Endothelial cell of hepatic sinusoid (primary cell): Measurements from ENCODE around the gene RUNX1.

Experiments
- in situ Hi-C: cut with HindIII; loops from 2 replicates; pipeline ENCODE4 v1.10.0; 2017; ENCODE audit warnings: low sequenced_read_pairs

Gene RUNX1

DNA sequence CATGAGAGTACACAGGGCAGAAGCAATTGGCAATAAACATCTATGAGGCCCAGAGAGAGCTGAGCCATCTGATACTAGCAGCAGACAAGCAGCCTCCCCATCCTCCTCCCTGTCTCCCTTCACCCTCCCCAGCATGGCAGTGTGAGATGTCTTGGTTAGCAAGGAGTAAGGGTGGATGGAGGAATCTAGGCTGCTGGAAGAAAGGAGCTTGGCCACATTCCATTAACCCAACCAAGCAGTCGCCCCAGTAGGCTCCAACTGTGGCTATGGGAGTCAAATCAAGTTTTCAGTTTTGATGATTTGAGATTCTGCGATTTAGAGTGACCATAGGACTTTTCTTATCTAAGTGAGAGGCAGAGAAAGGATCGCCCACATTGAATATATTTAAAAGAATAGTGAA, 12.9 kb upstream of the RUNX1 start:
- in situ Hi-C loops, result no loop called here

- in situ Hi-C loops, result no loop called here
Measured at GRCh38 chr21:35059742-35060141, 10.6 kb upstream of the RUNX1 start.

- in situ Hi-C loops, result no loop called here
Measured at GRCh38 chr21:35058058-35058457, 9.0 kb upstream of the RUNX1 start.

GRCh38 chr21:35057428-35057827, 8.3 kb upstream of the RUNX1 start:
- in situ Hi-C loops, result no loop called here

- in situ Hi-C loops, result no loop called here
Measured at GRCh38 chr21:35053356-35054096, 4.4 kb upstream of the RUNX1 start.

DNA sequence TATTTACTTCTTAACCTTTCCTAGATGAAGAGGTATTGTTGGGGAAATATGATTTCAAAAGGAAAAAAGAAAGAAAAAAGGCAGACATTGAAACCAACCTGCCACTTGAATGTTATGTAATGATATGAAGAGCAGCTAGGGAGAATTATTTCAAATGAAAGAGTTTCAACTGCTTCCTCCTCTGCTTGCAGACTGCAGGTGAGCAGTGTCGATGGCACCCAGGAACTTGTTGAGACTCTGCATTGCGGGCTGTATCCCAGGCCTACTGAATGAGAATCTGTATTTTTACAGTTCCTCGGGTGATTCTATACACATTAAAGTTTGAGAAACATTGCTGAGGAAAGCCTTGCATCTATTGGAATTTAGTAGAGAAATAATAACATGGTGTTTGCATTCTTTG, 3.7 kb upstream of the RUNX1 start:
- in situ Hi-C loops, result no loop called here

DNA sequence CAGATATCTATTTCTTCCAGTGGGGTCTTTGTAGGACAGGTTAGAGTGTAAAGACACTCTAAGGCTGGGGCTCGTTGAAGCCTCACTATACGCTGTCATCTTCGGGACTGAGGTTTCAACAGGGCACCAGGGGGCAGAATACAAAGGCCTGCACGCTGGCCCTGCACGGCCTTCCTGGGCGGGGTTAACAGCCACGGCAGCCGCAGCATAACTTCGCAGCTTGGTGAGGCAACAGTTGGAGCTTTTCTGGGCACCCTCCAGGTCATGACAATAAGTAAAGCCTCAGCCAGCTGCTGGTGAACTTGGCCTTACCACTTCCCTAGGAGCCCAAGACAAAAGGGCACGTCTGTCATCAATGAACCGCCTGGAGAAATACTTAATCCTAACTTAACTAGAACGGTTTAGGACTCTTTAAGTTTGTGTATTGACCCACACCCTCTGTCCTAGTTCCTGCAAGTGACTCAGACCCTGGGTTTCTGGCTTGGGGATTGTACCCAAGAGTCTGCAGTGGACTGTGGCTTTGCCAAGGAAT, 2.3 kb upstream of the RUNX1 start:
- in situ Hi-C loops, result no loop called here

- in situ Hi-C loops, result no loop called here
Measured at GRCh38 chr21:35050348-35051286, 1.5 kb upstream of the RUNX1 start.

- in situ Hi-C loops, result no loop called here
Measured at GRCh38 chr21:35048183-35048601, 910 bp downstream of the RUNX1 start.

DNA sequence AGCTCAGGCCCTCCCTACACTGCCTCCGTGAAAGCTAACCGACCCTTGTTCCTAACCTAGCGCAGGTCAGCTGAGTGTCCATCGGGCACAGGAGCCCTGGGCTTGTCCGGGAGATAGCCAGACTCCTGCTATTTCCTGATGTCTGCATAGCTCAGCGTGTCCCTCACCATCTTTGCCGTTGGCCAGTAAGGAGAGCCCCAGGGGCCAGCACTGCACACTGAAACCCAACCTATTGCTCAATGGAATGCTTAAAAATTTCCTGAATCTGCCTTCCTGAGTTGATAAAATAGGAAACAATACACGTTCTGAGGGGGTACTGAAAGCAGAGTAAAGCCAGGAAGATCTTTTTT, 2.2 kb downstream of the RUNX1 start:
- in situ Hi-C loops, result no loop called here

DNA sequence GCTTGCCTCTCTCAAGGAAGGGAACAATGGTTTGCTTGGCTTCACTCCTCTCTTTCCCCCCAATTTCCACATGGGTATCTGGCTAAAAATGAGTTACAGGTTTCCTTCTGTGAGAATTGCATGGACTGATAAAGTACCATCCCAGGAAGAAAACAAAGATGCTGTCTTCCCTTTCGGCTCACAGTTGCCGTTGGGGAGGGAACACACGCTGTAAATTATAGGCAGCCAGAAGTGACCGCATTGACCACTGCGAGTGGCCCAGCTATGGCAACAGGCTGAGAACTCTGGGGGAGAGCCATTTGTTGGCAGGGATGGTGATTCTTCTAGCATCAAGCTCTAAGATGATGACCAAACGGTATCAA, 2.9 kb downstream of the RUNX1 start:
- in situ Hi-C loops, result no loop called here

DNA sequence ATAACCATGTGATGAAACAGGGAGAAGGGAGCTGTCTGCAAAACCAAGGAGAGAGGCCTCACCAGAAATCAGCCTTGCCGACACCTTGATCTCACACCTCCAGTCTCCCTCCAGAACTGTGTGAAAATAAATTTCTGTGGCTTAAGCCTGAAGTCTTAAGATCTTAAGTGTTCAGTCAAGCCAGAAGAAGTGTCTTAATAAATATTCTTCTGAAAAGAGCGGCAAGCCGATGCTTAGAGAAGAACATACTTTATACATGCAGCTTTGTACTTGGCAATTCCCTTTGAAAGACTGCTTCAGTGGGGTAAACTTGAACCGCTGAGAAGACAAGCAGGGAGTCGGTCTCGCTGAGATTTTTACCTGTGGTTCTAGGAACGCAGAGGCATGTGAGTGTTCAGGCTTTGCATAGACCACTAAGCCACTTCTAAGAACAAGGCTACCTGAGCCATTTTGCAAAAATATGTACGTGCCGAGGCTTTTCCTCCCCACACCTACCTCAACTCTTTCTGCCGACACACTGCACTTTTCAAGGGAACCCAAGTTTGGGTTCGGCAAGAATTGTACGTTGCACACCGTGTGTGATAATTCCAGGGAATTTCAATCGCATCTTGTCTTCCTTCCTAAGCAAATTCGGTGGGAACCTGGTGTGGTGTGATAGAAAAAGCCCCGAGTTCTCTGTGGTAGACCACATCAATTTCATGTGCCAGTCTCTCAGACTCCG, 3.4 kb downstream of the RUNX1 start:
- in situ Hi-C loops, result no loop called here

GRCh38 chr21:35044770-35045541, 4.1 kb downstream of the RUNX1 start:
- in situ Hi-C loops, result no loop called here

GRCh38 chr21:35044128-35044527, 5.0 kb downstream of the RUNX1 start:
- in situ Hi-C loops, result no loop called here

DNA sequence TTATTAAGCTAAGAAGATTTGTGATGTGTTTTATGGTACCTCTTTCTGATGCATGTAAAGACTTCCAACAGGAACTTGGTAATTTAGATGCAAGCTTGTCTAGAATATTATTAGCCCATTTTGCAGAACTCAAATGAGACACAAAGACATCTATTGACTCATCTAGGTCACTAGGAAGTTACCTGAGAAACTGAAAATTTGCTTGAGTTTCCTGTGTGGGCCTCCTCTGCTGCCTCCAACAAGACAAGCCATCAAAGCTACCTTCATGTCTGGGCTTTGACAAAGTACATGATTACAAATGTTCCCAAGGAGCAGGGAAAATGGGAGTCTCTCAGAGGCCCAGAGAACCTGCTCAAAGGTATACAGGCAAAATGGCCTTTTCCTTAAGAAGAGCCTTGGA, 5.6 kb downstream of the RUNX1 start:
- in situ Hi-C loops, result no loop called here

- in situ Hi-C loops, result no loop called here
Measured at GRCh38 chr21:35042836-35043235, 6.3 kb downstream of the RUNX1 start.

- in situ Hi-C loops, result no loop called here
Measured at GRCh38 chr21:35041881-35042280, 7.2 kb downstream of the RUNX1 start.

GRCh38 chr21:35041122-35041521, 8.0 kb downstream of the RUNX1 start:
- in situ Hi-C loops, result no loop called here

- in situ Hi-C loops, result no loop called here
Measured at GRCh38 chr21:35039595-35040289, 9.4 kb downstream of the RUNX1 start.

- in situ Hi-C loops, result no loop called here
Measured at GRCh38 chr21:35038772-35039319, 10.3 kb downstream of the RUNX1 start.
